Prostate gland (tissue), 2 donors: Measurements from ENCODE around the gene KIF26B.

Experiments
- POLR2A ChIP-seq: fragments of 450-650 bp; IDR thresholded peaks from one replicate; pipeline ENCODE4 v1.6.1; 2016; ENCODE audit warnings: antibody characterized with exemption, mild to moderate bottlenecking
- POLR2AphosphoS5 ChIP-seq: sonication (generic); formaldehyde crosslinking; IDR thresholded peaks from one replicate; pipeline ENCODE4 v1.6.1; 2017; ENCODE audit warnings: antibody characterized with exemption
- TF ChIP-seq, protein P1 (sequence below), 4 experiments: fragments of 200-600 bp in 2 of 4; fragments of 450-650 bp in 2 of 4; sonication (generic) in 2 of 4; IDR thresholded peaks; 1 replicate in 3 of 4; 2 replicates in 1 of 4; pipeline ENCODE4 v1.5.1; 2016 to 2019; ENCODE audit warnings: antibody characterized with exemption in 4 of 4, mild to moderate bottlenecking in 2 of 4, moderate library complexity in 2 of 4

DNA sequence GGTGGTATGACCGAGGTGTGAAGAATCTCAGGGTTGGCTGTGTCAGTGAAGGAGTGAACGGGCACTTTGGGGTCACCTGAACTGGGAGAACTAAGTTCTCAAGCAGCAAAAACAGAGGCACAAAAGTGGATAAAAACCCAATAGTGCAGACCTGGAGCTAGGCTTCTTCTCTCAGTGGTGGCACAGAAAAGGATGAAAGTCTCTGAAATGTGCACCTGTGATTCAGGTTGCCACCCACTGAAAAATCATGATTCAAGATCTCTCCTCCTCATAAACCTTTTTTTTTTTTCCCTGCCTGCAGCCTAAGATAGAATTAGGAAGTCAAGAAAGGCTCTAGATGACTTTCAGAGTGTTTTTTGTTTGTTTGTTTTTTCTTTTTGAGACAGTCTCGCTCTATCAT is 304.8 kb downstream of the KIF26B start:
- TF ChIP-seq, protein P1, sequence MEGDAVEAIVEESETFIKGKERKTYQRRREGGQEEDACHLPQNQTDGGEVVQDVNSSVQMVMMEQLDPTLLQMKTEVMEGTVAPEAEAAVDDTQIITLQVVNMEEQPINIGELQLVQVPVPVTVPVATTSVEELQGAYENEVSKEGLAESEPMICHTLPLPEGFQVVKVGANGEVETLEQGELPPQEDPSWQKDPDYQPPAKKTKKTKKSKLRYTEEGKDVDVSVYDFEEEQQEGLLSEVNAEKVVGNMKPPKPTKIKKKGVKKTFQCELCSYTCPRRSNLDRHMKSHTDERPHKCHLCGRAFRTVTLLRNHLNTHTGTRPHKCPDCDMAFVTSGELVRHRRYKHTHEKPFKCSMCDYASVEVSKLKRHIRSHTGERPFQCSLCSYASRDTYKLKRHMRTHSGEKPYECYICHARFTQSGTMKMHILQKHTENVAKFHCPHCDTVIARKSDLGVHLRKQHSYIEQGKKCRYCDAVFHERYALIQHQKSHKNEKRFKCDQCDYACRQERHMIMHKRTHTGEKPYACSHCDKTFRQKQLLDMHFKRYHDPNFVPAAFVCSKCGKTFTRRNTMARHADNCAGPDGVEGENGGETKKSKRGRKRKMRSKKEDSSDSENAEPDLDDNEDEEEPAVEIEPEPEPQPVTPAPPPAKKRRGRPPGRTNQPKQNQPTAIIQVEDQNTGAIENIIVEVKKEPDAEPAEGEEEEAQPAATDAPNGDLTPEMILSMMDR (IDR thresholded peaks at IDR 0.05): no peak
- TF ChIP-seq POLR2A (no peak), POLR2AphosphoS5 (no peak)
